ENCODE data around the gene CCNC.

Gene CCNC

DNA sequence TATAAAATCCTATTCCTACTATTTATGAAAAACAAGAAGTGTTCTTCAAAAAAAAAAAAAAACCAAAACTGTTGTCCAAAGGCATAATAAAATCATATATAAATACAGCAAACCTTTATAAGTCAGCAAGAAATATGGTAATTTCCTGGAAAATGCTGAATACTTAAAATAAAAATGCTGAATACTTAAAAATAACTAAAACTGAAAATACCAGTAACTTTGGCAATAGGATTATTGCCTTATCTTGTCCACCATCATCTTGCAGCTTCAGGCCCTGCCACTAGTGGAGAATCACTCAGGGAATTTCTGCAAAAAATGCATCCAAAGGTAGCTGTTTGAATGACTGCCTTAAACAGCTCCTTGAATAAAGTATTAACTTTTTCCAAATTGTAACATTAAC, 24.5 kb downstream of the CCNC start:
- FAIRE-seq, result no peak

DNA sequence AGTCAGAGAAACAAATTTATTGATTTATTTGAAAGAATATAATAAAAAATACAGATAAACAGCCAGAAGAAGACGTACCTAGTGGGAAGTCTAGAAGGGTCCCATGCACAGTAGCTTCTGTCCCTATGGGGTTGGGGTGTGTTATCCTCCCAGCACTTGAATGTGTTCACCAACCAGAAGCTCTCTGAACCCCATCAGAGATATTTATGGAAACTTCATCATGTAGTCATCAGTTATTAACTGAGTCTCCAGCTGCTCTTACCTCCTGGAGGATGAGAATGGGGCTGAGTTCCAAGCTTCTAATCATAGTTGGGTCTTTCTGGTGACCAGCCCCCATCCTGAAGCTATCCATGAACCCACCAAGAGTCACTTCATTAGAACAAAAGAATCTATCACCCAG, 37.8 kb downstream of the CCNC start:
- FAIRE-seq, result no peak

DNA sequence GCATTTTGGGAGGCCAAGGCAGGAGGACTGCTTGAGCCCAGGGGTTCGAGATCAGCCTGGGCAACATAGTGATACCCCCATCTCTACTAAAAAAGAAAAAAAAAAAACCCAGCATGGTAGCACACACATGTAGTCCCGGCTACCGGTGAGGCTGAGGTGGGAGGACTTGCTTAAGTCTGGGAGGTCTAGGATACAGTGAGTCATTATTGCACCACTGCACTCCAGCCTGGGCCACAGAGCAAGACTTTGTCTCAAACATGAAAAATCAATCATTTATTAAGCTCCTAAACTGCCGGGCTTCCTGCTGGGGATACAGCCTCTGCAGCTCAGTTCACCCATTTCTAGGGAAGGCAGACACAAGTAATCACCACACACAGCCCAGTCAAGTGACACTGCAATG, 45.9 kb downstream of the CCNC start:
- no peak for FAIRE-seq

DNA sequence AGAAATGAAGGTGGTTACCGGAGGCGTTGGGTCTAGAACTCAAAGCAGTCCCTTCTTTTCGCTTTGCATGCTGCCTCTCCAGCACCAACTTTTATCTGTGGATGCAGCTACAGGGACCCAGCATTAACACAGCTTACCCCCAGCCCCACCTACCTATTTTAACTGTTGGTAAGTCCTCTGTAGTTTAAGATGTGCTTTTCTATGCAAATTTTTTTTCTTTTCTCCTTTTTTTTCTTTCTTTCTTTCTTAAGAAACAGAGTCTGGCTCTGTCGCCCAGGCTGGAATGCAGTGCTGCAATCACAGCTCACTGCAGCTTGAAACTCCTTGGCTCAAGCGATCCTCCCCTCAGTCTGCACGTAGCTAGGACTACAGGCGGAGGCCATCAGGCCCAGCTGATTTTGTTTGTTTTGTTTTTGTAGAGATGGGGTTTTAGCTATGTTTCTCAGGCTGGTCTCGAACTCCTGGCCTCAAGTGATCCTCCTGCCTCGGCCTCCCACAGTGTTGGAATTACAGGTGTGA, 46.8 kb downstream of the CCNC start:
- no peak for FAIRE-seq

DNA sequence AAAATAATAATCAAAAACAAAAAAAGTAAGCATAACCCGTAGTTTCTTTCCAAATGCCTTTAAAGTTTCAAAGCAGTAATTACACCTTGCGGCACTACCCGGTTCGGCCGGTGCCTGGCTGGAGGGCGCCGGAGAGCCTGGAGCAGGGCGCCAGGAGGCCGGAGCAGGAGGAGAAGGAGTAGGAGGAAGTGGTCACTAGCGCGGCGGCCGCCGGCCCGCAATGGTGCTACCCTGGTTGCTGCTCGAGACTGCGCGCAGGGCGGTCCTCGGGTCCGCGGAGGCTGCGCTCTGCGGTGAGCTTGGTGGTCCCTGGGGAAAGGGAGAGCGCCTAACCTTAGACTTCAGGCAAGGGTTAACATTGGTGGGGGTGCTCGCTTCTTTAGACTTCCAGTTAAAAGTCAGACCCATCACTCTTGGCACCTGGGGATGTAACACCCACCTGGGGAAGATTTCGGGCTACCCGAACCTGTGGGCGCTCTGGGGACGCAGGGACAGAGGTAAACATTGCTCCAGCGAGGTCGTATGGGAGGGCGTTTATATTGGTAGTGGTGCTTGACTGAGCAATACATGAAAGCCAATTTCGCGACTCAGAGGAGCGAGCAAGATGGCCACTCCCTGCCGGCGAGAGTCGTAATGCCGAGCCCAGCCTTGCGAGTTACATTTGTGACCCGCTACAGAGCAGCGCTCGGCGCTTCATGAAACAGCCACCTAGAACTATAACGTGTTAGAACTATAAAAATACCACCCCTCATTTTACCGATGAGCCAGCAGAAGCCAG, 47.4 kb downstream of the CCNC start:
- FAIRE-seq, result peak; percentile 66

DNA sequence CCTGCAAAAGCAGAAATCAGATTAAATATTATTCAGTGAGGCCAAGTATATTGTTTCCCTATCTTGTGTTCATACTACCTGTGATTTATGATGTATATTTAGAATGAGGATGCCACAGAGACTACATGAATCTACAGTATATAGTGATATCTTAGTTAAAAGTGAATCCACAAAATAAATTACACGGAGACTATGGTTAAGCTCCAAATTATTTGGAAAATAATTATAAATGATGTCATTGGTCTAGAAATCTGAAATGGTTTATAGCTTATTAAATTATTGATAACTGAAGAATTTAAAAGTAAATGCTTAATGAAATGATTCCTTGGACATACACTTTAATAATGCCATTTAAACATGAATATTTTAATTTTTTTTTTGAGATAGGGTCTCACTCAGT, 49.0 kb downstream of the CCNC start:
- no peak for FAIRE-seq

DNA sequence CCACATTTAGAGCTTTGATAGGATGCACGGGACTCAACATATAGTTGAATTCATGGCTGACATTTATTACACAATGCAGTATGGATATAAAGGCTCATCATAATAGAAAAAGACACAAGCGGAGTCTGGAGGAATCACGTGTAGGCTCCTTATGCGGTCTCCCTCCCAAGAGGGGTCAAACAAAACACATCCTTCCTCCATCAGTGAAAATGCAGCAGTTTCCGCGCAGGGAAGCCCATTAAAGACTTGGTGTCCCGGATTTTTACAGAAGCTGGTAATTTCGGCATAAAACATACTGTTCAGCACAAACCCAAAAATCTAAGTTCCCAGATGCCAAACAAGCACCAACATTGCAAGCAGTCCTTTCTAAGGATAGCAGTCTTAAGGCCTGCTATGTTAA, 54.4 kb downstream of the CCNC start:
- FAIRE-seq, result no peak

DNA sequence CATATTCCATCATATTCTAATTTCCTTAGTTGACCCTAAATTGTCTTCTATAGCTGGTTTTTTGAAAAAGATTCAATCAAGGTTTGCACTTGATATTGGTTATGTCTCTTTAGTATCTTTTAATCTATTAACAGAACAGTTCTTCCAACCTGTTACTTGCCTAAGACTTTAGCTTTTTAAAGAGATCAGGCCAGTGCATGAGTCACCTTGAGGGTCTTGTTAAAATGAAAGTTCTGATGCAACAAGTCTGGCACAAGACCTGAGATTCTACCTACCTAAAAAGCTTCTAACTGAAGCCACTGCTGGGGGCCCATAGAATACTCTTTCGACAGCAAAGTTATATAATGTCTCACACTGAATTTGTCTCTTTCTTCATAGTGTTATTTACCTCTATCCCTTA, 56.4 kb downstream of the CCNC start:
- no peak for FAIRE-seq

DNA sequence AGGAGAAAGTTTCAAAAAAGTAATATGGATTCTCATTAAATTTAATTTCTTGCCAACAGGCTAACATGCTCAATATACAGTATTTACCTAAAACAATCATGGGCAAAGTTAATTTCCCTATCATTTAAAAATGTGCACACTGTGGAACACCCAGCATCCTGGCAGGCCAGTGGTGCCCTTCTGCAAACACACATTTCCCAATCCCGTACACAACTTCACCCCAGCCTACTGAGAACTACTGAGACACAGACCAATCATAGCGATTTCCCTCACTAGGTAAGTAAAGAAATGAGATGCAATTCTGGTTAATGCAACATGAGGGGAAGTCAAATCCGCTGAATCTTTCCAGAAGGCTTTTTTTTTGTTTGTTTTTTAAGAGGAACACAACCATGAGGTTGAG, 60.8 kb downstream of the CCNC start:
- no peak for FAIRE-seq

DNA sequence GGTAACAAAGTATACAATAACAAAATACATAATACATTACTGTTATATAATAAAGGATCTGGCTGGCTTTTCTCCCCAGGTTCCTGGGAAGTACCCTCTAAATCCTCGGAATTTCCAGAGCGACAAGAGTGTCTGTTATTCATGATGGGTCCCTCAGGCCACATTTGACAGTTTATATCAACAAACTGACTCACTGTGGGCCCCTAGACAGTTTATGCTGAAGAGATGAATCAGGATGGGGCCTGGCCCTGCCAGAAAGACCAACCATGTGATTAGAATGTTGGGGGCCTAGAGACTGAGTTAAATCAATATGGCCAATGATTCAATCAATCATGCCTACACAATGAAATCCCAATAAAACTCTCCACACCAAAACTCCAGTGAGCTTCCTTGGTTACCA, 66.7 kb downstream of the CCNC start:
- no peak for FAIRE-seq

DNA sequence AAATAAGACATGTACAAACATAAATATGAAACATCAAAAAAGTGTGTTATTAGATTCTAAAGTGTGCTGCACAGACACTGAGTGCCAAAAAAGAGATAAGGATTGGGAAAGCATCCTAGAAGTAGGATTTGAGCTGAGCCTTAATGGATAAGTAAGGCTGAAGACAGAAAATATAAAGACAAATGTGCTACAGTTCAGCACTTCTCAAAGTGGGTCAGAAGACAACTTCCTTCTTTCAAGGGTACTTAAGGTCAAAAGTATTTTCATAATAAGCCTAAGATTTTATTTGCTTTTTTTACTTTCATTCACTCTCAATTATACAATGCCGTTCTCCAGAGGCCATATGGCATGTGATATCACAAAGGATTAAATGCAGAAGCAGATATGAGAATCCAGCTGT, 70.0 kb downstream of the CCNC start:
- FAIRE-seq, result no peak

DNA sequence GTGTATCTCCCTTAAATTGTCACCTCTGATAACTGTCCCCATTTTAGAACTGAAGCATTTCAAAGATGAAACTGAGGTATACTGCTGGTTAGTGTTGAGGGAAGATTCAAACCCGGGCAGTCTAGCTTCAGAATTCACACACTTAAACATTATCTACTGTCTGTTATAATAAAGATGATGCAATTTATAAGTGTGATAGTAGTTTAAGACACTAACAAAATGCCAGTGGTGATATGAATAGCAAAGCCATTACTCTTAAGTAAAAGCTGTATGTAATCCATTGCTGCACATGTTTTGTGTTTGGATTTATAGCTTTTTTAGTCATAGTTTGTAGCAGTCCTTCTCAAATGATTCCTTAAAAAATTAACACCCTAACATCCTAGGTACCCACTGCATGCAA, 73.0 kb downstream of the CCNC start:
- FAIRE-seq, result no peak

All from TTC549 (cell line).